Ovary (tissue), 9 donors: ENCODE data around the gene ZDHHC22. TPM values are rescaled to one million over a fixed set of nuclear protein-coding genes. Genes with fewer than 3 reads are reported as not detected.
A peak's percentile ranks its signal among the peaks of the same experiment; 100 is the strongest.

ENCODE experiments used
- DNase-seq, 5 donors: peaks; one replicate each; pipeline ENCODE4 v3.0.0-alpha.2; 2019 to 2020
- H3K27ac ChIP-seq, 2 donors: fragments of 200-600 bp; one replicate each; pipeline versions ENCODE4 v1.5.1 to v1.8.0; 2019 to 2022
- H3K27me3 ChIP-seq: fragments of 200-600 bp; one replicate; pipeline ENCODE4 v1.8.0; 2022
- H3K36me3 ChIP-seq: fragments of 200-600 bp; sonication (generic); one replicate; pipeline ENCODE4 v1.5.1; 2019
- H3K4me1 ChIP-seq: one replicate; pipeline ENCODE4 v1.8.1; 2013; ENCODE audit warnings: mild to moderate bottlenecking, moderate library complexity; ENCODE audit not compliant: insufficient read depth
- H3K4me3 ChIP-seq: fragments of 200-600 bp; sonication (generic); one replicate; pipeline ENCODE4 v1.5.1; 2017
- H3K9me3 ChIP-seq, 2 donors: fragments of 200-600 bp in 1 of 2; sonication (generic) in 1 of 2; one replicate each; pipeline versions ENCODE4 v1.5.1 to v1.8.1; 2013 to 2019; ENCODE audit warnings: mild to moderate bottlenecking in 1 of 2, moderate library complexity in 1 of 2
- EP300 ChIP-seq: sonication (generic); formaldehyde crosslinking; IDR thresholded peaks from one replicate; pipeline ENCODE4 v1.6.1; 2017; ENCODE audit warnings: antibody characterized with exemption
- POLR2A ChIP-seq: fragments of 450-650 bp; IDR thresholded peaks from one replicate; pipeline ENCODE4 v1.6.1; 2017; ENCODE audit warnings: antibody characterized with exemption, mild to moderate bottlenecking, moderate library complexity
- WGBS, 3 donors: extraction: QIAGEN DNeasy Blood & Tissue Kit in 1 of 3; methylation state at CpG; one replicate each; pipeline versions ENCODE4 v1.1.5 to v1.1.7; 2013 to 2017; 5-methylcytosine and 5-hydroxymethylcytosine counted together
- intact Hi-C, 4 donors: fragments of 100-400 bp; cut with DNase I; formaldehyde crosslinking; loops; one replicate each; pipeline versions ENCODE4 v1.11.0 to v1.15.1; 2022 to 2023
- polyA plus RNA-seq, 2 donors: library from polyadenylated mRNA; stranded (reverse); fragments of 200-250 nt in 1 of 2; fragments of 350-450 nt in 1 of 2; fragmentation: Illumina TruSeq in 1 of 2; extraction: RNeasy Lipid Tissue Mini Kit (QIAGEN cat#74804) in 1 of 2; gene quantifications; one replicate each; pipeline ENCODE4 v1.2.3, GENCODE V29; 2013 to 2014
- total RNA-seq, 7 donors: library from RNA; depleted of rRNA in 2 of 7; stranded (reverse); fragments of >200 nt in 2 of 7; fragmentation: NEBNext Ultra II Directional in 3 of 7; extraction: Animal tissue kit (Norgen Biotek cat#: 25700) in 3 of 7; gene quantifications; one replicate each; pipeline versions ENCODE4 v1.1.0 to v1.2.4, GENCODE V29; 2016 to 2023
- TF ChIP-seq, protein P1 (sequence below), 3 donors: fragments of 450-650 bp in 2 of 3; fragments of 200-600 bp in 1 of 3; IDR thresholded peaks; one replicate each; pipeline versions ENCODE4 v1.5.1 to v1.8.0; 2016 to 2022; ENCODE audit warnings: antibody characterized with exemption in 3 of 3, mild to moderate bottlenecking in 1 of 3
- donor health status: DM: no; HTN: no; CAD: no; lungs with moderate emphysema.
- donor health status: DM: no; HTN: no; CAD: no.
- donor health status: Bipolar disorder and iron deficiency.
- donor health status: DM: yes; HTN: yes; CAD: no.
- donor health status: DM: no; HTN: no; CAD: no.
- donor health status: DM: yes; HTN: yes; CAD: no.

ZDHHC22 gene
- total and polyA plus RNA-seq, 9 donors = 0.02 TPM; not detected in 8

DNA sequence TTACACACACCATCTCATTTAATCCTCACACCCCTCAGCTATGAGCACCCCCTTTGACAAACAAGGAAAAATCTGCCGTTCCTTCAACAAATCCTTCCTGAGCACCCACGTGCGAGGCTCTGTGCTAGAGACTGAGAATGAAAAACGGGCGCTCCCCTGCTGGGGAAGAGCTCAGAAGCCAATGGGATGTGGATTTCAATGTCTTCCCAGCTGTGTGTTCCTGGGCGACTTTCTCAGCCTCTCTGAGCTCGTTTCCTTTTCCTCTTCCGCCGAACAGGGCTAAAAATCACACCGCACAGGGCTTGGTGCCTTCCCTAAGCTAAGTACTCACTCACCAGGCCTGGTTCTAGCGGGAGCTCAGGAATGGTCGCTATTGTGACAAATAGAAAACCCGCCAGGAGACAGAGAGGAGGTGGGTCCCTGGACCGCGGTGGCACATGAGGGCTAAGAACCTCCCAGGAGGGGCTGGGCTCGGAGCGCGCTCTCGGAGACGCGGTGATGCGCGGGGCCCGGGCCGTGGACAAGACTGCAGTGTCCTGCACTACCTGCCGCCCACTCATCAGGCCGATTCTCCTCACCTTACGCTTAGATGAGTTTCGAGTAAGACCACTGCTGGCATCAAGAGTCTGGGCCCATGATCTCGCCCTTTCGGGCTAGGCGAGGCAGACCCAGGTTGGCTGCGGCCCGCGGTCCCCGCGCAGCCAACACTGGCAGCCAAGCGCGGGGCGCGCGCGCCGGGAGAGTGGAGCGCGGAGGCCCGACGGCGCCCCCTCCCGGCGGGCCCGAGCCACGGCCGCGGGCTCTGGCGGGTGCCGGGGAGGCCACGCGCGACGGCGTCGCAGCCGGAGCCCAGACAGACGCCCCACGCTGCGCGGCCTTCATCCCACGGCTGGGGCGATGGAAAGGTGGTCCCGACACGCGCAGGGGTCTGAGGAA lies 17.0 kb downstream of the ZDHHC22 start:
- H3K4me1 ChIP-seq = no peaks in the 10 kb centered on the region
- intact Hi-C loops = no loop called here
- H3K36me3 ChIP-seq = no peaks in the 10 kb centered on the region
- H3K4me3 ChIP-seq = peak overlapping the region; percentile 45
- no peaks in the 10 kb centered on the region for H3K9me3 ChIP-seq
- no peak for TF ChIP-seq EP300
- TF ChIP-seq, protein P1, sequence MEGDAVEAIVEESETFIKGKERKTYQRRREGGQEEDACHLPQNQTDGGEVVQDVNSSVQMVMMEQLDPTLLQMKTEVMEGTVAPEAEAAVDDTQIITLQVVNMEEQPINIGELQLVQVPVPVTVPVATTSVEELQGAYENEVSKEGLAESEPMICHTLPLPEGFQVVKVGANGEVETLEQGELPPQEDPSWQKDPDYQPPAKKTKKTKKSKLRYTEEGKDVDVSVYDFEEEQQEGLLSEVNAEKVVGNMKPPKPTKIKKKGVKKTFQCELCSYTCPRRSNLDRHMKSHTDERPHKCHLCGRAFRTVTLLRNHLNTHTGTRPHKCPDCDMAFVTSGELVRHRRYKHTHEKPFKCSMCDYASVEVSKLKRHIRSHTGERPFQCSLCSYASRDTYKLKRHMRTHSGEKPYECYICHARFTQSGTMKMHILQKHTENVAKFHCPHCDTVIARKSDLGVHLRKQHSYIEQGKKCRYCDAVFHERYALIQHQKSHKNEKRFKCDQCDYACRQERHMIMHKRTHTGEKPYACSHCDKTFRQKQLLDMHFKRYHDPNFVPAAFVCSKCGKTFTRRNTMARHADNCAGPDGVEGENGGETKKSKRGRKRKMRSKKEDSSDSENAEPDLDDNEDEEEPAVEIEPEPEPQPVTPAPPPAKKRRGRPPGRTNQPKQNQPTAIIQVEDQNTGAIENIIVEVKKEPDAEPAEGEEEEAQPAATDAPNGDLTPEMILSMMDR (IDR thresholded peaks at IDR 0.05) = peak in 2 of 3 donors; percentile 43 to 68
- H3K27ac ChIP-seq = no peak overlapping the region
- 6 to 10% (median 8%) methylated on average over 56 to 73 of the region's 73 CpGs for WGBS, 3 donors
- H3K27me3 ChIP-seq = no peaks in the 10 kb centered on the region
- peak in 4 of 5 donors; percentile 34 to 71 (median 40) for DNase-seq

DNA sequence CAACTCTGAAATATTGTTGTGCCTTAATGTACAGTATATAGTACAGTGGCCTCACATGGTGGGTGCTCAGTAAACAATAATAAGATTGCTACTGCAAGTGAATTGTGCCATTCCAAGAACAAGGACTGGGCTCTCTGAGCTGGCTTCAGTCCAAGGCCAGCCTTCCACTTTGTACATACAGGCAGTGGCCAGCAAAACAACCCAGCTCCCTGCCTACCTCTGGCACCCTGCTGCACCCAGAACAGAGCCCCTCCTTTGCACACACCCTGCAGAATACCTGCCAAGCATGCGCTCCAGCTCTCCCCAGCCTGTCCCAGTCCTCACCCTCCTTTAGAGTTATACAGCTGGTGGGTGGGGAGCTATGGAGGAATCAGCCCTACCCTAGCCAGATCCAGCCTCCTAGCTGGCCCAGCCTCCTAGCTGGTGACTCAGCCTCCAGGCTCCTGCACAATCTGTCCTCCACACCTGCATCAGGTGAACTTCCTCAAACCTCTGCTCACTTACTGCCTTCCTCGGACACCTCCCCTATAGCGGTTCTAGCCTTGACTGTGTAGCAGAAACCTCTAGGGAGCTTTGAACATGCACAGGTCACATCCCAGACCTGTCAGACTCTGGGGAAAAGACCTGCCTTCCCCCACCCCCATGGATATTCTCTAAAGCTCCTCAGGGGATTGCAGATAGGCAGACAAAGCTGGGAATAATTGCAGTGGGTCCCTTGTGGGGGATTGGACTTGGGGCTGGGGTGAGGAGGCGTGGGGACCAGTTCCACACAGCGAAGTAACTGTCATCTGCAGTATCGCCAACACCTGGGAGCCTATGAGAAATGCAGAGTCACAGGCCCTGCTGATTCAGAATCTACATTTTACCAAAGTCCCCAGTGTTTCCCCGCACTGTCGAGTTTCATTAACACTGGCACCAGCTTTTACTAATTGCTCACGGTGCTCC lies 17.9 kb downstream of the ZDHHC22 start:
- intact Hi-C loops = no loop called here
- Histone ChIP-seq H3K4me1 (no peaks in the 10 kb centered on the region), H3K27me3 (no peaks in the 10 kb centered on the region), H3K4me3 (no peak overlapping the region), H3K36me3 (no peaks in the 10 kb centered on the region), H3K27ac (no peak overlapping the region), H3K9me3 (no peaks in the 10 kb centered on the region)
- TF ChIP-seq, protein P1 (IDR thresholded peaks at IDR 0.05) = no peak
- TF ChIP-seq EP300 (no peak), POLR2A (no peak)
- WGBS, 3 donors = 85 to 89% (median 89%) methylated on average over 9 of the region's 9 CpGs
- DNase-seq = no peak

DNA sequence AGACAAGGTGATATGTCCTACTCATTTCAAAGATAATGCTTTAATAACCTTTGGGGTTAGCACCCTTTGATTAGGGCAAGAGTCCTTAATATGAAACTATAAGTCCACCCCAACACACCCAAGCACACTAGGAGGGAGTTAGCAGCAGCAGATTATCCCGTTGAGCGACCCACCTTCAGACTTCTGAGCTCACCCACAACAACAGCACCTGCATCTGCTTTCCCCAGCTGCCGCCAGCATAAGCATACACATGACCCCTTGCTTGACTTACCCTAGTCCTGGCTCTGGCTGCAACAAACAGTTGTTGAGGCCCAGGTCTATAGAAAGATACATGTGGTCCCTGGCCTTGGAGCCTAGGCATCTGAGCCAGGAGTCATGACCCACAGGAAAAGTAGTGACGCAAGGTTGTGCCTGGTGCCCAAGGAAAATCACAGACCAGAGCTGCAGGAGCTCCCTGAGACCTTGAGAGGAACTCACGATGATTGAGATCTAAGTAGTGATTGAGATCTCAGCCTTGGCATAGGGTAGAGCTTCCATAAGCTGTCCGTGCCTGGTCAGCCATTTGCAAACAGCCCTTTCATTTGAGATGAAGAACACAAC lies 19.0 kb downstream of the ZDHHC22 start:
- Histone ChIP-seq H3K27me3 (no peaks in the 10 kb centered on the region), H3K4me1 (no peaks in the 10 kb centered on the region), H3K36me3 (no peaks in the 10 kb centered on the region), H3K4me3 (no peak overlapping the region), H3K27ac (no peak overlapping the region), H3K9me3 (no peaks in the 10 kb centered on the region)
- no peak for DNase-seq
- WGBS, 3 donors = 83 to 93% (median 85%) methylated on average over 6 of the region's 6 CpGs
- intact Hi-C loops = no loop called here
- no peak for TF ChIP-seq EP300
- TF ChIP-seq, protein P1 (IDR thresholded peaks at IDR 0.05) = no peak
- no peak for TF ChIP-seq POLR2A
